C4-2B (cell line): ENCODE results near the gene PTPRJ.
A peak's percentile ranks its signal among the peaks of the same experiment; 100 is the strongest.

Experiments used
- ZFX ChIP-seq: fragments of 450-650 bp; IDR thresholded peaks from 2 replicates; pipeline ENCODE4 v1.6.1; 2017
- TF ChIP-seq, protein P1 (sequence below): fragments of 450-650 bp; conservative IDR thresholded peaks from 2 replicates; pipeline ENCODE4 v1.5.1; 2017; ENCODE audit warnings: mild to moderate bottlenecking

- TF ChIP-seq, protein P1, sequence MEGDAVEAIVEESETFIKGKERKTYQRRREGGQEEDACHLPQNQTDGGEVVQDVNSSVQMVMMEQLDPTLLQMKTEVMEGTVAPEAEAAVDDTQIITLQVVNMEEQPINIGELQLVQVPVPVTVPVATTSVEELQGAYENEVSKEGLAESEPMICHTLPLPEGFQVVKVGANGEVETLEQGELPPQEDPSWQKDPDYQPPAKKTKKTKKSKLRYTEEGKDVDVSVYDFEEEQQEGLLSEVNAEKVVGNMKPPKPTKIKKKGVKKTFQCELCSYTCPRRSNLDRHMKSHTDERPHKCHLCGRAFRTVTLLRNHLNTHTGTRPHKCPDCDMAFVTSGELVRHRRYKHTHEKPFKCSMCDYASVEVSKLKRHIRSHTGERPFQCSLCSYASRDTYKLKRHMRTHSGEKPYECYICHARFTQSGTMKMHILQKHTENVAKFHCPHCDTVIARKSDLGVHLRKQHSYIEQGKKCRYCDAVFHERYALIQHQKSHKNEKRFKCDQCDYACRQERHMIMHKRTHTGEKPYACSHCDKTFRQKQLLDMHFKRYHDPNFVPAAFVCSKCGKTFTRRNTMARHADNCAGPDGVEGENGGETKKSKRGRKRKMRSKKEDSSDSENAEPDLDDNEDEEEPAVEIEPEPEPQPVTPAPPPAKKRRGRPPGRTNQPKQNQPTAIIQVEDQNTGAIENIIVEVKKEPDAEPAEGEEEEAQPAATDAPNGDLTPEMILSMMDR = no peak
- peak; percentile 77 for TF ChIP-seq ZFX
Measured at GRCh38 chr11:47980907-47981621, 705 bp downstream of the PTPRJ start.
